ENCODE data around the gene FAM83G.

The FAM83G gene

DNA sequence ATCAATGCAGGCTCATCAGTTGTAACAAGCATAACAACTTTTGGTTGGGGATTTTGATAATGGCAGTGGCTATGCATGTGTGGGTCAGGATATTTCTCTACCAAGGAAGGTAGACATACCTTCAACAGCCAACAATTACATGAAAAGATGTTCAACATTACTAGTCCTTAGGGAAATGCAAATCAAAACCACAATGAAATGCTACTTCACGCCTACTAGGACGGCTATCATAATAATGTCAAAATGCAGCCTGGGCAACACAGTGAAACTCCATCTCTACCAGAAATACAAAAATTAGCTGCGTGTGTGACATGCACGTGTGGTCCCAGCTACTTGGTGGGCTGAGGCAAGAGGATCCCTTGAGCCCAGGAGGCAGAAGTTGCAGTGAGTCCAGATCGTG lies 59.9 kb downstream of the FAM83G start:
- ChIA-PET CTCF (interaction anchor here (1.1 to 4.3 kb wide), 2 partner anchors 12 to 16 kb away, joined by 4 to 26 read pairs; no protein-coding TSS in a partner anchor), POLR2A (no interaction called here)
- no peak for DNase-seq (ENCODE audit: extremely low spot score)
- TF ChIP-seq, protein P1, sequence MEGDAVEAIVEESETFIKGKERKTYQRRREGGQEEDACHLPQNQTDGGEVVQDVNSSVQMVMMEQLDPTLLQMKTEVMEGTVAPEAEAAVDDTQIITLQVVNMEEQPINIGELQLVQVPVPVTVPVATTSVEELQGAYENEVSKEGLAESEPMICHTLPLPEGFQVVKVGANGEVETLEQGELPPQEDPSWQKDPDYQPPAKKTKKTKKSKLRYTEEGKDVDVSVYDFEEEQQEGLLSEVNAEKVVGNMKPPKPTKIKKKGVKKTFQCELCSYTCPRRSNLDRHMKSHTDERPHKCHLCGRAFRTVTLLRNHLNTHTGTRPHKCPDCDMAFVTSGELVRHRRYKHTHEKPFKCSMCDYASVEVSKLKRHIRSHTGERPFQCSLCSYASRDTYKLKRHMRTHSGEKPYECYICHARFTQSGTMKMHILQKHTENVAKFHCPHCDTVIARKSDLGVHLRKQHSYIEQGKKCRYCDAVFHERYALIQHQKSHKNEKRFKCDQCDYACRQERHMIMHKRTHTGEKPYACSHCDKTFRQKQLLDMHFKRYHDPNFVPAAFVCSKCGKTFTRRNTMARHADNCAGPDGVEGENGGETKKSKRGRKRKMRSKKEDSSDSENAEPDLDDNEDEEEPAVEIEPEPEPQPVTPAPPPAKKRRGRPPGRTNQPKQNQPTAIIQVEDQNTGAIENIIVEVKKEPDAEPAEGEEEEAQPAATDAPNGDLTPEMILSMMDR (IDR thresholded peaks at IDR 0.05; ENCODE audit: control extremely low read depth, extremely low read depth, low read depth, missing control alignments): no peak

DNA sequence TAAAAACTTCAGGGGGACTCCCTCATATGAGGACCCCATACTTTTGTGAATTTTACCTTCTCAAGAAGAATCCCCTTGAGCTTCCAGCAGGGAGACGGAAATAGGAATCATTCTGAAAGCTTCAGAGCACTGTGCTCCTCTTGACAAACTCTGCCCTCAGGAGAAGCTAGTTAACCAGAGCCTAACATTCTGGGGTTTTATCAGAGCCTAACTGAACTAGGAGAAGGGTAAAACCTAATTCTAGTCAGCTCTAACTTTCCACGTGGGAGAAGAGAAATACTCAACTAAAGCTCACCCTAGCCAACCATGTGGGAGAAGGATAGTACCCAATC lies 65.9 kb downstream of the FAM83G start:
- CTCF ChIA-PET: interaction anchor here (1.1 to 1.6 kb wide), 2 partner anchors 22 to 43 kb away, joined by 4 to 13 read pairs; no protein-coding TSS in a partner anchor
- POLR2A ChIA-PET: no interaction called here
- TF ChIP-seq, protein P1 (IDR thresholded peaks at IDR 0.05; ENCODE audit: control extremely low read depth, extremely low read depth, low read depth, missing control alignments): no peak
- no peak for DNase-seq (ENCODE audit: extremely low spot score)

DNA sequence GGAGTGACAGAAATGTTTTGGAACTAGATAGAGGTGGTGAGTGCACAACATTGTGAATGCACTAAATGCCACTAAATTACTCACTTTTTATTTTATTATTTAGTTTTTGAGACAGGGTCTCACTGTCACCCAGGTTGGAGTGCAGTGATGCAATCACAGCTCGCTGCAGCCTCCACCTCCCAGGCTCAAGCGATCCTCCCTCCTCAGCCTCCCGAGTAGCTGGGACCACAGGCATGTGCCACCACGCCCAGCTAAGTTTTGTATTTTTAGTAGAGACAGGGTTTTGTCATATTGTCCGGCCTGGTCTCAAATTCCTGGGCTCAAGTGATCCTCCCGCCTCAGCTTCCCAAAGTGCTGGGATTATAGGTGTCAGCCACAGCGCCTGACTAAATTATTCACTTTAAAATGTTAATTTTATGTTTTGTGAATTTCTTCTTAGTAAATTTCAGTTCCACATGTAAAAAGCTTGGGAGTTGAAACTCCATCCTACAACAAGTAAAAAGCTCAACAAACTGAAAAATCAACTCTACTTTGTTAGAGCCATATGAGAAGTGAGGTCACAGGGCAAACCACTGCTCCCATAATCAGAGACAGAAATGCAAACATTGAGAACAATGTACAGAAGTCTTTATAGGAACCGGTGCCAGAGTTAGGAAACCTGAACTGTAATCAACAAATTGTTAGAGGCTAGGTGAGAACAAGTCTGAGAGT lies 66.4 kb downstream of the FAM83G start:
- POLR2A ChIA-PET: no interaction called here
- CTCF ChIA-PET: interaction anchor here (1.1 to 1.6 kb wide), 2 partner anchors 22 to 42 kb away, joined by 4 to 13 read pairs; no protein-coding TSS in a partner anchor
- TF ChIP-seq, protein P1 (IDR thresholded peaks at IDR 0.05; ENCODE audit: control extremely low read depth, extremely low read depth, low read depth, missing control alignments): no peak
- no peak for DNase-seq (ENCODE audit: extremely low spot score)

DNA sequence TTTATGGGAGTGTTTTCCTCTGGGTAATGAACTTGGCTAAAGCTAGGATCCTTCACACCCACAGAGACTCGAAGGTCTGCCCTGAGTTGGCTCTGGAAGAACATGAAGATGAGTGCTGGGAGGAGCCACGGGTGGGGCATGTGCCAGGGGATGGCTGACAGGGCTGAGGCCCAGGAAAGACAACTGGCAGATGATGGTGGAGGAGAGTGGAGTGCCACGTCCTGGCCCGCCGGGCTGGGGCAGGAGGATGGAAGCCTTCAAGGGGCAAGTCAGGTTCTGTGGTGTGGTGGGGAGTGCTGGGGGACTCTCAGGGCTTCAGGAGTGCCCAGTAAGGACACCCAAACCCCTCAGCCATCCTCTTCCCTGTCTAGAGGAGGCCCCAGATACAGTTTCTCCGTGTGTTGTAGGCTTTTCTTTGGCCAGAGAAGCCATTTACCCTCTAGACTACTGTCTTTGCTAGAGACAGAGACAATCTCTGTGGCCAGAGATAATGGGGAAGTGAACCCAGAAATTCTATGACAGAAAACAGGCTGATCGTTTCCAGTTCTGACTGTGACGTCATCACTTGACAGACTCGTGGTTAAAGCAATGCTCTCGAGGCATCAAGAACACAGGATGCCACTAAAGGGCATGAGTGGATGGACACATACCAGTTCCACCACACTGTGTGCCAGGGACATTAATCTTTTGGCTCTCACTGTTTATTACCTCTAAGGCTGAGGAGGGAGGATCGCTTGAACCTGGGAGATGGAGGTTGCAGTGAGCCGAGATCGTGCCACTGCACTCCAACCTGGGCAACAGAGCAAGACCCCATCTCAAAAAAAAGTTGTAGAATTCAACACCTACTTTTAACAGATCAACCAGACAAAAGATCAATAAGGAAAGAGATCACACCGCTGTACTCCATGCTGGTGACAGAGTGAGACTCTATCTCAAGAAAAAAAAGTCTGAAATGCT lies 71.2 kb downstream of the FAM83G start:
- DNase-seq (ENCODE audit: extremely low spot score): no peak
- ChIA-PET CTCF (interaction anchor here (0.7 to 1.7 kb wide), 5 partner anchors 11 to 30 kb away, joined by 3 to 4 read pairs (median 3); no protein-coding TSS in a partner anchor), POLR2A (interaction anchor here (0.9 kb wide), 1 partner anchor 22 kb away, joined by 6 read pairs; no protein-coding TSS in a partner anchor)
- TF ChIP-seq, protein P1 (IDR thresholded peaks at IDR 0.05; ENCODE audit: control extremely low read depth, extremely low read depth, low read depth, missing control alignments): no peak

DNA sequence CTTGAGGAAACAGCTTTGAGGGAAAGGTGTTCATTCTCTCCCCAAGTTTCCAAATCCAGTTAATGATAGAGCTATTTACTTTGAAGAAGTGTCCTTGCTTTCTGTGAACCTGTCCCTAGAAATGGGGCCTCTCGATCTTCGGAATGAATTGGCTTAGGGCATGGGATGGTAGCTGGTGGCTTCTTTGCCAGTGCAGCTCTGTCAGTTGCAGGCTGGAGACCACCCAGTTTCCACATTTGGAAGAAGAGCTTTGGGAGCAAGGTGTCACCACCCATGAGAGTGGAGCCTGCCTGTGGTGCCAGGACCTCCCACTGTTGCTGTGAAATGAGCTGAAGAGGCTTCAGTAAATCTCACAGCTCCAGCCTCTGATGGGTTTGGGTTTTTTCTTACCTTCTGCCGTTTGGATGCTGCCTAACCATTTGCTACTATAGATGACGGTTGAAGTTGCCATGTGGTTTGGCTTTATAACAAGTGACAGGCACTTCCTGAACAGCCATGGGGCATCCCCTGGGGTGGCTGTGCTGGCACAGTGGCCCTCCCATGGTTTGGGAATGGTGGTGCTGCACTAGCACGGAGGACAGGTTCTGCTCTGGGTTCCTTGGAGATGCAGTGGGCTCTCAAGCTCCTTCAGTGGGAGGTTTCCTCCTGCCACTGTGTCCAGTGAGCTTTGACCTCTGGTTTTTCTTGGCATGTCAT lies 72.1 kb downstream of the FAM83G start:
- no peak for DNase-seq (ENCODE audit: extremely low spot score)
- POLR2A ChIA-PET: no interaction called here
- CTCF ChIA-PET: interaction anchor here (0.7 to 1.7 kb wide), 4 partner anchors 11 to 31 kb away, joined by 3 to 4 read pairs (median 4); no protein-coding TSS in a partner anchor
- TF ChIP-seq, protein P1 (IDR thresholded peaks at IDR 0.05; ENCODE audit: control extremely low read depth, extremely low read depth, low read depth, missing control alignments): no peak

DNA sequence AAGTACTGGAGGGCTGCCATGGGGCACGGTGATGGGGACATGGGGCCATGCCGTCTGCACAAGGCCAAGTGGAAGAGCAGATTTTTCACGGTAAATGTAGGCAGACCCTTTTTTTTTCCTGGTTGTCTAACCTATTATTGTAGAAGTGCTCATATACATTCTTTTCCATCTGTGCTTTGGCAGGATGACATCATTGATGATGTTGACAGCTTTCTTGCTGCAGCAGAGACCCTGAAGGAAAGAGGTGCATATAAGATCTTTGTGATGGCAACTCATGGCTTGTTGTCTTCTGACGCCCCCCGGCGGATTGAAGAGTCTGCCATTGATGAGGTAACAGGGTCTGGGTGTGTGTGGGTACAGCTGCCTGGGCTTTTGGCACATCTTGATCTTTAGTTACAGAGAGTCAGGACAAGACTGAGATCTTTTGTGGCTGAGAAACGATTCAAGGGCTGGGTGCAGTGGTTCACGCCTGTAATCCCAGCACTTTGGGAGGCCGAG lies 75.9 kb downstream of the FAM83G start:
- TF ChIP-seq, protein P1 (IDR thresholded peaks at IDR 0.05; ENCODE audit: control extremely low read depth, extremely low read depth, low read depth, missing control alignments): no peak
- POLR2A ChIA-PET: no interaction called here
- CTCF ChIA-PET: interaction anchor here (2.0 kb wide), 1 partner anchor 33 kb away, joined by 6 read pairs; no protein-coding TSS in a partner anchor
- DNase-seq (ENCODE audit: extremely low spot score): no peak
